ENCODE measurements around the gene C5orf58. TPM values are rescaled to one million over a fixed set of nuclear protein-coding genes. Genes with fewer than 3 reads are reported as not detected.

The C5orf58 gene
- polyA plus RNA-seq, 1 donor (not counting 4 experiments of a cell fraction or from before 2014, with no cell fraction given): not detected

- Histone ChIP-seq H3K9ac (ENCODE audit: control insufficient read depth, extremely low read depth, insufficient read depth, low read length) (no peak overlapping the region), H3K9me3 (ENCODE audit: control insufficient read depth, low read depth, low read length) (no peaks in the 10 kb centered on the region), H3K79me2 (ENCODE audit: control insufficient read depth, insufficient read depth, low read length) (no peaks in the 10 kb centered on the region), H3K4me3 (ENCODE audit: control insufficient read depth in 2 of 3, extremely low read depth in 1 of 3, insufficient read depth in 2 of 3, low read depth in 1 of 3, low read length in 3 of 3) (no peak overlapping the region), H3K27ac (ENCODE audit: control insufficient read depth, insufficient read depth, low read length) (no peak overlapping the region), H3K27me3 (ENCODE audit: control insufficient read depth, extremely low read depth, insufficient read depth, low read length) (no peaks in the 10 kb centered on the region), H3K4me1 (ENCODE audit: control insufficient read depth, extremely low read depth, insufficient read depth, low read length) (no peaks in the 10 kb centered on the region), H3K36me3 (ENCODE audit: control insufficient read depth in 2 of 2, extremely low read depth in 1 of 2, insufficient read depth in 2 of 2, low read length in 2 of 2) (no peaks in the 10 kb centered on the region), H3K9me1 (ENCODE audit: control insufficient read depth, extremely low read depth, insufficient read depth, low read length) (no peaks in the 10 kb centered on the region), H3K4me2 (ENCODE audit: control insufficient read depth, extremely low read depth, insufficient read depth, low read depth, low read length) (no peak overlapping the region), H2AFZ (ENCODE audit: control insufficient read depth, low read length) (no peak overlapping the region), H4K20me1 (ENCODE audit: control insufficient read depth, extremely low read depth, insufficient read depth, low read length) (no peaks in the 10 kb centered on the region)
- TF ChIP-seq, protein P1, sequence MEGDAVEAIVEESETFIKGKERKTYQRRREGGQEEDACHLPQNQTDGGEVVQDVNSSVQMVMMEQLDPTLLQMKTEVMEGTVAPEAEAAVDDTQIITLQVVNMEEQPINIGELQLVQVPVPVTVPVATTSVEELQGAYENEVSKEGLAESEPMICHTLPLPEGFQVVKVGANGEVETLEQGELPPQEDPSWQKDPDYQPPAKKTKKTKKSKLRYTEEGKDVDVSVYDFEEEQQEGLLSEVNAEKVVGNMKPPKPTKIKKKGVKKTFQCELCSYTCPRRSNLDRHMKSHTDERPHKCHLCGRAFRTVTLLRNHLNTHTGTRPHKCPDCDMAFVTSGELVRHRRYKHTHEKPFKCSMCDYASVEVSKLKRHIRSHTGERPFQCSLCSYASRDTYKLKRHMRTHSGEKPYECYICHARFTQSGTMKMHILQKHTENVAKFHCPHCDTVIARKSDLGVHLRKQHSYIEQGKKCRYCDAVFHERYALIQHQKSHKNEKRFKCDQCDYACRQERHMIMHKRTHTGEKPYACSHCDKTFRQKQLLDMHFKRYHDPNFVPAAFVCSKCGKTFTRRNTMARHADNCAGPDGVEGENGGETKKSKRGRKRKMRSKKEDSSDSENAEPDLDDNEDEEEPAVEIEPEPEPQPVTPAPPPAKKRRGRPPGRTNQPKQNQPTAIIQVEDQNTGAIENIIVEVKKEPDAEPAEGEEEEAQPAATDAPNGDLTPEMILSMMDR (optimal IDR thresholded peaks at IDR 0.05 in 1 of 3, IDR thresholded peaks at IDR 0.05 in 1 of 3, conservative IDR thresholded peaks at IDR 0.05 in 1 of 3; ENCODE audit: extremely low read depth in 1 of 3, insufficient read depth in 2 of 3, low read length in 3 of 3): no peak
- no peak for TF ChIP-seq EZH2 (IDR thresholded peaks at IDR 0.05; ENCODE audit: low read length)
- DNase-seq (ENCODE audit: low read depth, low spot score) (no peak), FAIRE-seq (no peak)
- dilution Hi-C loops (cut with MboI; ENCODE audit: extremely low pct_ligation_motif_present, low sequenced_read_pairs): no loop called here
Observed at GRCh38 chr5:170246126-170246870, 13.5 kb downstream of the C5orf58 start.

DNA sequence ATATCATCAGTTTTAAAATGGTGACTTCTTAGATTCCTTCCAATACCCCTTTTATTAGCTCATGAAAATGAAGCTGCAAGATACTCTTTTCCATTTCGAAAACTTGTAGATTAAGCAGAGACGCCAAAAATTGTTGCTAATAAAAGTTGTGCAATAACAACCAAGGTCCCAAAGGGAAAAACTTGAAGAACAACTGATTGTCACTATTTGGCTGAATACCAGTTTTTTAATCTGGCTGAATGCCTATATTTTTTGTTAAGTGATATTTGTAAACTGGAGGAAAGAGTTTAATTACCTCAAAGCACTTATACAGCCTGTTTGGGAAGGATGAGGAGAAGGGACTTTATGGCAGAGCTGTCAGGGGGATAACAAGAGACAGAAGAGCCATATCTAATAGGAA is 14.6 kb downstream of the C5orf58 start:
- H3K4me2 ChIP-seq (ENCODE audit: control insufficient read depth, extremely low read depth, insufficient read depth, low read depth, low read length): no peak overlapping the region
- H4K20me1 ChIP-seq (ENCODE audit: control insufficient read depth, extremely low read depth, insufficient read depth, low read length): no peaks in the 10 kb centered on the region
- H3K9ac ChIP-seq (ENCODE audit: control insufficient read depth, extremely low read depth, insufficient read depth, low read length): no peak overlapping the region
- DNase-seq (ENCODE audit: low read depth, low spot score) (no peak), FAIRE-seq (no peak)
- H3K27ac ChIP-seq (ENCODE audit: control insufficient read depth, insufficient read depth, low read length): no peak overlapping the region
- no peak overlapping the region for H3K4me3 ChIP-seq (ENCODE audit: control insufficient read depth in 2 of 3, extremely low read depth in 1 of 3, insufficient read depth in 2 of 3, low read depth in 1 of 3, low read length in 3 of 3)
- no peaks in the 10 kb centered on the region for H3K4me1 ChIP-seq (ENCODE audit: control insufficient read depth, extremely low read depth, insufficient read depth, low read length)
- TF ChIP-seq EZH2 (IDR thresholded peaks at IDR 0.05; ENCODE audit: low read length): no peak
- TF ChIP-seq, protein P1 (optimal IDR thresholded peaks at IDR 0.05 in 1 of 3, IDR thresholded peaks at IDR 0.05 in 1 of 3, conservative IDR thresholded peaks at IDR 0.05 in 1 of 3; ENCODE audit: extremely low read depth in 1 of 3, insufficient read depth in 2 of 3, low read length in 3 of 3): no peak
- H2AFZ ChIP-seq (ENCODE audit: control insufficient read depth, low read length): no peak overlapping the region
- dilution Hi-C loops (cut with MboI; ENCODE audit: extremely low pct_ligation_motif_present, low sequenced_read_pairs): no loop called here
- no peaks in the 10 kb centered on the region for H3K79me2 ChIP-seq (ENCODE audit: control insufficient read depth, insufficient read depth, low read length)
- H3K9me3 ChIP-seq (ENCODE audit: control insufficient read depth, low read depth, low read length): no peaks in the 10 kb centered on the region
- no peaks in the 10 kb centered on the region for H3K27me3 ChIP-seq (ENCODE audit: control insufficient read depth, extremely low read depth, insufficient read depth, low read length)
- H3K36me3 ChIP-seq (ENCODE audit: control insufficient read depth in 2 of 2, extremely low read depth in 1 of 2, insufficient read depth in 2 of 2, low read length in 2 of 2): no peaks in the 10 kb centered on the region
- no peaks in the 10 kb centered on the region for H3K9me1 ChIP-seq (ENCODE audit: control insufficient read depth, extremely low read depth, insufficient read depth, low read length)

Measured in keratinocyte (primary cell).